Measurements from ENCODE around the gene TP53I3.

DNA sequence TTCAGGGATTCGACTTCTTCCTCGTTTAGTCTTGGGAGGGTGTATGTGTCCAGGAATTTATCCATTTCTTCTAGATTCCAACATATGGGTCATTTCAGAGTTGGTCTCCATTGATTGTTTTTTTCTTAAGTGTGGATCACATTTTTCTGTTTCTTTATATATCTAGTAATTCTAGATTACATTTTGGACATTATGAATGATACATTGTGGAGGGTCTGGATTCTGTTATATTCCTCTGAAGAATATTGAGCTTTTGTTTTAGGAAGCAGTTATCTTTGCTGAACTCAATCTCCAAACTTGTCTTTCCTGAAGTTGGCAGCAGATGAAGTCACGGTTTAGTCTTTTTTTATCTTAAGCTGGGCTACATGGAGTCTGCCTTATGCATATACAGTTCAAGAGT, 47.9 kb upstream of the TP53I3 start:
- TF ChIP-seq, protein P1, sequence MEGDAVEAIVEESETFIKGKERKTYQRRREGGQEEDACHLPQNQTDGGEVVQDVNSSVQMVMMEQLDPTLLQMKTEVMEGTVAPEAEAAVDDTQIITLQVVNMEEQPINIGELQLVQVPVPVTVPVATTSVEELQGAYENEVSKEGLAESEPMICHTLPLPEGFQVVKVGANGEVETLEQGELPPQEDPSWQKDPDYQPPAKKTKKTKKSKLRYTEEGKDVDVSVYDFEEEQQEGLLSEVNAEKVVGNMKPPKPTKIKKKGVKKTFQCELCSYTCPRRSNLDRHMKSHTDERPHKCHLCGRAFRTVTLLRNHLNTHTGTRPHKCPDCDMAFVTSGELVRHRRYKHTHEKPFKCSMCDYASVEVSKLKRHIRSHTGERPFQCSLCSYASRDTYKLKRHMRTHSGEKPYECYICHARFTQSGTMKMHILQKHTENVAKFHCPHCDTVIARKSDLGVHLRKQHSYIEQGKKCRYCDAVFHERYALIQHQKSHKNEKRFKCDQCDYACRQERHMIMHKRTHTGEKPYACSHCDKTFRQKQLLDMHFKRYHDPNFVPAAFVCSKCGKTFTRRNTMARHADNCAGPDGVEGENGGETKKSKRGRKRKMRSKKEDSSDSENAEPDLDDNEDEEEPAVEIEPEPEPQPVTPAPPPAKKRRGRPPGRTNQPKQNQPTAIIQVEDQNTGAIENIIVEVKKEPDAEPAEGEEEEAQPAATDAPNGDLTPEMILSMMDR (IDR thresholded peaks at IDR 0.05; ENCODE audit: low read depth, low read length) = no peak
- no peak for TF ChIP-seq POLR2A (IDR thresholded peaks at IDR 0.05; ENCODE audit: extremely low read depth, insufficient read length)

Data from NB4 (cell line).